A673 (cell line): ENCODE results near the gene LITAF. TPM values are rescaled to one million over a fixed set of nuclear protein-coding genes. Genes with fewer than 3 reads are reported as not detected.
A peak's percentile ranks its signal among the peaks of the same experiment; 100 is the strongest.

ENCODE experiments used
- BruUV-seq: library from RNA; stranded (reverse); fragments of 400-500 nt; replicated peaks from 2 replicates; lab custom pipeline; 2021; lab: Mats Ljungman, UMichigan
- CTCF ChIA-PET: fragments of 300-600 bp; sonication (Branson Sonifier 250); formaldehyde crosslinking; loops from one replicate; lab custom pipeline; 2022; ENCODE audit warnings: antibody characterized with exemption; lab: Charles Lee
- POLR2A ChIA-PET: fragments of 300-600 bp; sonication (Branson Sonifier 250); formaldehyde crosslinking; loops from one replicate; lab custom pipeline; 2022; ENCODE audit warnings: antibody characterized with exemption; ENCODE audit not compliant: low non-redundant PET; lab: Charles Lee
- DNase-seq: peaks from one replicate; pipeline ENCODE4 v3.0.0-alpha.2; 2015; ENCODE audit warnings: low spot score
- H3K27ac ChIP-seq: fragments of 200-600 bp; sonication (generic); 2 replicates; pipeline ENCODE4 v1.5.1; 2016; ENCODE audit warnings: mixed run types, low read depth, mild to moderate bottlenecking, mixed read lengths, antibody characterized with exemption, low read length; ENCODE audit not compliant: poor library complexity, severe bottlenecking
- H3K27me3 ChIP-seq: fragments of 200-600 bp; sonication (generic); replicated peaks from 2 replicates; pipeline ENCODE4 v1.6.1; 2017; ENCODE audit warnings: mixed run types, low read depth, mild to moderate bottlenecking, mixed read lengths, antibody characterized with exemption, low read length; ENCODE audit not compliant: insufficient read depth, poor library complexity
- H3K36me3 ChIP-seq: fragments of 200-600 bp; sonication (generic); 2 replicates; pipeline ENCODE4 v1.6.1; 2016; ENCODE audit warnings: mixed run types, mild to moderate bottlenecking, mixed read lengths, antibody characterized with exemption, low read length; ENCODE audit not compliant: insufficient read depth, poor library complexity, severe bottlenecking
- H3K4me1 ChIP-seq: fragments of 200-600 bp; sonication (generic); 2 replicates; pipeline ENCODE4 v1.6.1; 2017; ENCODE audit warnings: mixed run types, mild to moderate bottlenecking, mixed read lengths, antibody characterized with exemption, low read length; ENCODE audit not compliant: insufficient read depth, poor library complexity, severe bottlenecking
- H3K4me3 ChIP-seq: fragments of 200-600 bp; sonication (generic); 2 replicates; pipeline ENCODE4 v1.5.1; 2016; ENCODE audit warnings: low read depth, mixed run types, mild to moderate bottlenecking, mixed read lengths, low read length; ENCODE audit not compliant: poor library complexity, severe bottlenecking
- H3K9me3 ChIP-seq: fragments of 200-600 bp; sonication (generic); 2 replicates; pipeline ENCODE4 v1.6.1; 2016; ENCODE audit warnings: mixed run types, low read depth, mild to moderate bottlenecking, mixed read lengths, antibody characterized with exemption, low read length; ENCODE audit not compliant: poor library complexity, severe bottlenecking
- EZH2 ChIP-seq: fragments of 200-600 bp; sonication (generic); IDR thresholded peaks from 2 replicates; pipeline ENCODE4 v1.6.1; 2017; ENCODE audit warnings: borderline replicate concordance, low read depth, mild to moderate bottlenecking, mixed read lengths, antibody characterized with exemption, low read length; ENCODE audit not compliant: poor library complexity, severe bottlenecking
- intact Hi-C: fragments of 100-400 bp; cut with micrococcal nuclease; formaldehyde crosslinking; loops from one replicate; pipeline ENCODE4 v1.10.0; 2022; ENCODE audit not compliant: unreplicated experiment
- total RNA-seq: library from RNA; stranded (reverse); gene quantifications from 2 replicates; pipeline ENCODE4 v1.2.3, GENCODE V29; 2021
- TF ChIP-seq, protein P1 (sequence below): fragments of 300-800, 200-600 bp; sonication (generic); conservative IDR thresholded peaks from 2 replicates; pipeline ENCODE4 v1.5.1; 2017; ENCODE audit warnings: low read depth, mild to moderate bottlenecking, antibody characterized with exemption, low read length, moderate library complexity, mixed read lengths

Gene LITAF
- total RNA-seq, 1 experiment from 2014 or later = 6.9 TPM

DNA sequence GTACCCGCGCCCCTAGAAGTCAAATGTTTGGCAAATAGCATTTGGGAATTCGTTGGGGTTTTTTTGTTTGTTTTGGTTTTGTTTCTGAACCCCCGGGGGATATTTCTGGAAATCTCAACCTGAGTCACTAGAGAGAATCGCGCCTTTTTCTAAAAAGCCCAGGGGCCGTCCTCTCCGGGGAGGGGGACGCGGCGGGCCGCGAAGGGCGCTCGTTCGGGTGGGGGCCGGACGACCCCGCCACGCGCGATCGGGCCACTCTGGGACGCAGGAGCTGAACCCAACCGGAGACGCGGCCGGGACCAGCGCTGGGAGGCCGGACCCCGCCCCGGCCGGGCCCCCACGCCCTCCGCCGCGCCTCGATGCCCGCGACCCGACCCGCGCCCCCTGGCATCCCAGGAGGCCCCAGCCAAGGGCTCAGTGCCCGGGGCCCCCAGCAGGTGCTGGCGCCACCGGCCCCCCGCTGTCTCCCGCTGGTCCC is 302 bp downstream of the LITAF start:
- DNase-seq = no peak
- Histone ChIP-seq H3K9me3 (no peaks in the 10 kb centered on the region), H3K36me3 (no peaks in the 10 kb centered on the region), H3K27me3 (peaks cover 15% of the 10 kb centered on the region), H3K4me1 (peaks cover 10% of the 10 kb centered on the region), H3K4me3 (peak overlapping the region; percentile 59), H3K27ac (no peak overlapping the region)
- POLR2A ChIA-PET = interaction anchor here (0.7 kb wide), 1 partner anchor 466 kb away, joined by 5 read pairs; no protein-coding TSS in a partner anchor
- no TSS peak for BruUV-seq
- TF ChIP-seq EZH2 = no peak
- intact Hi-C loops = no loop called here
- CTCF ChIA-PET = interaction anchor here (0.6 kb wide), 1 partner anchor 29 kb away, joined by 6 read pairs; no protein-coding TSS in a partner anchor

DNA sequence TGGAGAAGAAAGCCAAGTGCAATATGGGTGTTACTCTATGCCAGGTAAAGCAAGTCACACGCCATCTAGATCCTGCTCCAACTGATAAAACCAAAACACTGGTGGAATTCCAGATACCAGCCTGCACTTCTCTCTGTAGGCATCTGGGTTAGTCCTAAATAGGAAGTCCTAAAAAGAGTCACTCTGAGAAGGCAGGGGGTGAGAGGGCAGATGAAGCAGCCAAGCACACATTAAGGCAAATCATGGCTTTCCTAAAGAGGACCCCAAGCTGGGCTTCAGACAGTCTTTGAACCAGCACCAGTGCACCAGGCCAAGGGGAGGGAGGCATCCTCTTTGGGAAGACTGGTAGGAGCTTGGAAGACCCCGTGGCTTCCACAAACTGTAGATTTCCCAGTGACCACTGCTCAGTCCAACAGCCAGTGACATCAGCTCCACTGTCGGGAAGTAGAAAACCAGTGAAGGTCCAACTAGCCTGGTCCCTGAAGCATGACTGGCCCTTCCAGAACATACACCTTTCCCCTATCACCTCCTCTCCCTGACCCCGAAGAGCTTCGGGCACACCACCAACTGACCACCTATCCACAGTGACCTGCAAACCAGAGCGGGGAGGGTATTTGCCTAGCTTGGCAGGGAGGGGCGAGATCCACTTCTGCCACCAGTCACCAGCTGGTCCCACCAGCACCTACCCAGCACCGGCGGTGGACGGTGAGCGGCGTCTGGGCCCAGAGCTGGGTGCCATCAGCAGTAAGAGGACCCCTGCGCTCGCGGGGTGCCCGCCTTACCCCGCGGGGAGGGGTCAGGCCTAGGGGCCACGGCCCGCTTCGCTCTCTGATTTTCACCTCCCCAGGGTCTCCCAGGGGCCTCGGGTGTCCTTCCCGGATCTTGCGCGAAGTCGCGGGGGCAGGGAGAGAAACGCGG is 1.0 kb downstream of the LITAF start:
- peak overlapping the region; percentile 59 for H3K4me3 ChIP-seq
- H3K9me3 ChIP-seq = no peaks in the 10 kb centered on the region
- no peak for TF ChIP-seq EZH2
- TF ChIP-seq, protein P1, sequence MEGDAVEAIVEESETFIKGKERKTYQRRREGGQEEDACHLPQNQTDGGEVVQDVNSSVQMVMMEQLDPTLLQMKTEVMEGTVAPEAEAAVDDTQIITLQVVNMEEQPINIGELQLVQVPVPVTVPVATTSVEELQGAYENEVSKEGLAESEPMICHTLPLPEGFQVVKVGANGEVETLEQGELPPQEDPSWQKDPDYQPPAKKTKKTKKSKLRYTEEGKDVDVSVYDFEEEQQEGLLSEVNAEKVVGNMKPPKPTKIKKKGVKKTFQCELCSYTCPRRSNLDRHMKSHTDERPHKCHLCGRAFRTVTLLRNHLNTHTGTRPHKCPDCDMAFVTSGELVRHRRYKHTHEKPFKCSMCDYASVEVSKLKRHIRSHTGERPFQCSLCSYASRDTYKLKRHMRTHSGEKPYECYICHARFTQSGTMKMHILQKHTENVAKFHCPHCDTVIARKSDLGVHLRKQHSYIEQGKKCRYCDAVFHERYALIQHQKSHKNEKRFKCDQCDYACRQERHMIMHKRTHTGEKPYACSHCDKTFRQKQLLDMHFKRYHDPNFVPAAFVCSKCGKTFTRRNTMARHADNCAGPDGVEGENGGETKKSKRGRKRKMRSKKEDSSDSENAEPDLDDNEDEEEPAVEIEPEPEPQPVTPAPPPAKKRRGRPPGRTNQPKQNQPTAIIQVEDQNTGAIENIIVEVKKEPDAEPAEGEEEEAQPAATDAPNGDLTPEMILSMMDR = no peak
- intact Hi-C loops = no loop called here
- H3K27ac ChIP-seq = no peak overlapping the region
- BruUV-seq = no TSS peak
- ChIA-PET CTCF (no interaction called here), POLR2A (no interaction called here)
- peaks cover 10% of the 10 kb centered on the region for H3K4me1 ChIP-seq
- no peaks in the 10 kb centered on the region for H3K36me3 ChIP-seq
- H3K27me3 ChIP-seq = peaks cover 15% of the 10 kb centered on the region
- DNase-seq = no peak

DNA sequence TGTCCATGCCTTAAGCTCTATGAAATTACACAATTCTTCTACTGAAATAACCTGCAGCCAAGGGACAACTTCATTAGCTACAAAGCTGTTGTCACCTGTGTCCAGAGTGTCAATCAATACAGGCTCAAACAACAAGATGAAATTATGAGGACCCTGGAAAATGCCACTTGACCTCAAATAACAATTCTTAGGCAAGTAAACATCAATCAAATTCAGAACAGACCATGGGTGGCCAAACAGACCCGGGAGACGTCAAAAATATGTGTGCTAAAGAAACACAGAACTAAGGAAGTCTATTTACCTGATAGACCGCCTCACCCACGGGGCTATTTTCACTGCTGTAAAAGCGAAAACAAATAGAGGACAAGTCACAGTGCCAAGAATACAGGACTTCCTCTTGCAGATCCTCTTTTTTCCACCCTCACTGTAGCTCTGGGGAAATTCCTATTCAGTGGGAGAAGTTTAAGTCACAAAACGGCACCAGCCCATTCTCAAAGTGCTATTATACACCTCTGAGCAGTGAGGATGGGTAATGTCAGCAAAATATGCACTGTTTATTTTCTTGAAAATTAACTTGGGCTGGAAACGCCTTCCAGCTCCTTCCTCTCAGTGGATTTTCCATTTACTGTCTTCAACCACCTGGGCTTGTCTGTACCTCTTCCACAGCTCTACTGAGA is 2.7 kb downstream of the LITAF start:
- no peak for DNase-seq
- H3K4me1 ChIP-seq = peaks cover 10% of the 10 kb centered on the region
- intact Hi-C loops = no loop called here
- POLR2A ChIA-PET = no interaction called here
- TF ChIP-seq EZH2 = no peak
- TF ChIP-seq, protein P1 = no peak
- no peak overlapping the region for H3K27ac ChIP-seq
- H3K9me3 ChIP-seq = no peaks in the 10 kb centered on the region
- BruUV-seq = no TSS peak
- no peaks in the 10 kb centered on the region for H3K36me3 ChIP-seq
- H3K4me3 ChIP-seq = no peak overlapping the region
- CTCF ChIA-PET = no interaction called here
- peaks cover 15% of the 10 kb centered on the region for H3K27me3 ChIP-seq
